Measurements from ENCODE around the gene DIDO1. TPM values are rescaled to one million over a fixed set of nuclear protein-coding genes. Genes with fewer than 3 reads are reported as not detected.
"Not testable (repeated sequence)": the region's sequence is repeated elsewhere in the genome, so short reads cannot be mapped to it uniquely, and the experiment has no call there.

The DIDO1 gene
- total and polyA plus RNA-seq, 4 experiments from 2014 or later = 24.7 to 129 (median 83.5) TPM

DNA sequence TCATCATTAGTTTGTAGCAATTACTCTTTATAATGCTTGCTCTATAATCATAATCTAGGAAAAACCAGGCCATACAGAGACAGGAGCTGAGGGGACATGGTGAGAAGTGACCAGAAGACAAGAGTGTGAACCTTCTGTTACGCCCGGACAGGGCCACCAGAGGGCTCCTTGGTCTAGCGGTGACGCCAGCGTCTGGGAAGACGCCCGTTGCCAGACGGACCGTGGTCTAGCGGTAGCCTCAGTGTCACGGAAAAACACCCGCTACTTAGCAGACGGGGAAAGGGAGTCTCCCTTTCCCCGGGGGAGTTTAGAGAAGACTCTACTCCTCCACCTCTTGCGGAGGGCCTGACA is 52.6 kb downstream of the DIDO1 start:
- H3K36me3 ChIP-seq (ENCODE audit: insufficient read depth, low read length); H3K9me3 ChIP-seq (ENCODE audit: control insufficient read depth in 1 of 2, low read length in 2 of 2); H3K9me3 Mint-ChIP-seq; H3K4me3 ChIP-seq (ENCODE audit: low read length in 2 of 2); H3K27me3 ChIP-seq (ENCODE audit: insufficient read depth, low read length); H3K36me3 Mint-ChIP-seq; H3K27me3 Mint-ChIP-seq; H3K4me1 ChIP-seq (ENCODE audit: insufficient read depth, low read length); DNase-seq; H3K27ac ChIP-seq (ENCODE audit: low read depth, low read length): not testable (repeated sequence)
- intact Hi-C loops (cut with micrococcal nuclease) = loop anchor here (1.0 kb wide), 1 partner anchor 136 kb away; no protein-coding TSS in a partner anchor
- ChIA-PET CTCF (ENCODE audit: partially characterized antibody) (interaction anchor here (0.7 to 3.3 kb wide), 2 partner anchors 135 to 138 kb away, joined by 3 to 16 read pairs; no protein-coding TSS in a partner anchor), POLR2A (ENCODE audit: partially characterized antibody) (interaction anchor here (1.0 kb wide), 1 partner anchor 48 kb away, joined by 4 read pairs; no protein-coding TSS in a partner anchor)
- peak overlapping the region in 3 of 8 donors; percentile 24 to 49 (median 38) for H3K4me3 Mint-ChIP-seq
- H3K27ac Mint-ChIP-seq = peak overlapping the region in 2 of 7 donors; percentile 53 to 57
- H3K4me1 Mint-ChIP-seq = peaks cover 9 to 27% (median 17%) of the 10 kb centered on the region in 4 donors

DNA sequence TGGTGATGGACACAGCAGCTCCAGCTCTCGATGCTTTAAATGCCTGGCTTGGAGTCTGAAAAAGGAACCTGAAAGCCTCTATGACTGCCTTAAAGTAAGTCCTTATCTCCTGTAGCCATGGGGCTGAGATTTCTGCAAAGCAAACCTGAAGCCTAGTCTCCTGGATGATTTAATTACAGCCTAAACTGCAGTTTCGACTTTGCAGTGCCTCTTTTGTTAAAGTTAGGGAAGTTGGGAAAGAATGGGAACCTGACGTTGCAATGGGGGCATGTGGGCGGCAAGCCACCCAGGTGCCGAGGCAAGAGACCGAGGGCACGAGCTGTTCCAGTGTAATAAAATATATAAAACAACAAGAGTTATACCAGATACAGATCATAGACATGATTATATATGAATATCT is 53.0 kb downstream of the DIDO1 start:
- peak overlapping the region in 2 of 8 donors; percentile 38 to 49 for H3K4me3 Mint-ChIP-seq

DNA sequence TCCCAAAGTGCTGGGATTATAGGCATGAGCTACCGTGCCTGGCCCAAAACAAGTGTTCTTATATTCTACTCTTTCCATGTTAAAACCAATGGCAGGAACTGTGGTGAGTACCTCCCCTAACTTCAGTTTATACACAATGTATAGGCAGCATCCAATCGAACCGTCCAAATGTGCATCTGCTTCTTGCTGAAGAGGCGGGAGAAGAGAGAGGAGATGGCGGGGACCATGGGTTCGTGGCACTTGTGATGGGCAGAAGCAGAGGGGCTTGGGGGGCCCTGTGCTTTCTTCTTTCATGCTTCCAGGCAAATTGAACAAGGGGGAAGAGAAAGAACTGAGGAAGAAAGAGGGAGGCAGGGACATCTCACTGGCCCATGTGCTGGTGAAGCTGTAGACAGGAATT is 53.4 kb downstream of the DIDO1 start:
- H3K27ac ChIP-seq (ENCODE audit: low read depth, low read length) = no peak overlapping the region
- H3K4me3 ChIP-seq (ENCODE audit: low read length in 2 of 2) = no peak overlapping the region
- peaks cover 5% of the 10 kb centered on the region for H3K4me1 ChIP-seq (ENCODE audit: insufficient read depth, low read length)
- intact Hi-C loops (cut with micrococcal nuclease) = loop anchor here (1.0 kb wide), 1 partner anchor 136 kb away; no protein-coding TSS in a partner anchor
- no peaks in the 10 kb centered on the region for H3K36me3 ChIP-seq (ENCODE audit: insufficient read depth, low read length)
- no peak for DNase-seq
- H3K4me3 Mint-ChIP-seq = peak overlapping the region in 1 of 8 donors; percentile 6
- H3K27me3 ChIP-seq (ENCODE audit: insufficient read depth, low read length) = no peaks in the 10 kb centered on the region
- H3K36me3 Mint-ChIP-seq = no peaks in the 10 kb centered on the region
- H3K9me3 ChIP-seq (ENCODE audit: control insufficient read depth in 1 of 2, low read length in 2 of 2) = no peaks in the 10 kb centered on the region
- ChIA-PET POLR2A (ENCODE audit: partially characterized antibody) (no interaction called here), CTCF (ENCODE audit: partially characterized antibody) (interaction anchor here (0.7 to 3.3 kb wide), 4 partner anchors 26 to 139 kb away, joined by 3 to 16 read pairs (median 4); no protein-coding TSS in a partner anchor)
- no peaks in the 10 kb centered on the region for H3K9me3 Mint-ChIP-seq
- peaks cover 0 to 3% of the 10 kb centered on the region in 2 donors for H3K27me3 Mint-ChIP-seq
- H3K4me1 Mint-ChIP-seq = peaks cover 9 to 27% (median 17%) of the 10 kb centered on the region in 4 donors
- peak overlapping the region in 1 of 7 donors; percentile 29 for H3K27ac Mint-ChIP-seq

More for the DNA sequence above, 53.0 kb downstream of the DIDO1 start:
- H3K4me1 Mint-ChIP-seq = peaks cover 9 to 27% (median 17%) of the 10 kb centered on the region in 4 donors
- H3K27ac Mint-ChIP-seq = peak overlapping the region in 2 of 7 donors; percentile 53 to 57
- ChIA-PET POLR2A (ENCODE audit: partially characterized antibody) (interaction anchor here (1.0 kb wide), 1 partner anchor 48 kb away, joined by 4 read pairs; no protein-coding TSS in a partner anchor), CTCF (ENCODE audit: partially characterized antibody) (interaction anchor here (0.7 to 3.3 kb wide), 4 partner anchors 26 to 139 kb away, joined by 3 to 16 read pairs (median 4); no protein-coding TSS in a partner anchor)
- Histone ChIP-seq H3K27me3 (ENCODE audit: insufficient read depth, low read length) (no peaks in the 10 kb centered on the region), H3K36me3 (ENCODE audit: insufficient read depth, low read length) (no peaks in the 10 kb centered on the region), H3K9me3 (ENCODE audit: control insufficient read depth in 1 of 2, low read length in 2 of 2) (no peaks in the 10 kb centered on the region), H3K4me1 (ENCODE audit: insufficient read depth, low read length) (peaks cover 5% of the 10 kb centered on the region), H3K27ac (ENCODE audit: low read depth, low read length) (no peak overlapping the region), H3K4me3 (ENCODE audit: low read length in 2 of 2) (no peak overlapping the region)
- intact Hi-C loops (cut with micrococcal nuclease) = loop anchor here (1.0 kb wide), 1 partner anchor 136 kb away; no protein-coding TSS in a partner anchor
- peaks cover 0 to 1% of the 10 kb centered on the region in 2 donors for H3K36me3 Mint-ChIP-seq
- no peaks in the 10 kb centered on the region for H3K9me3 Mint-ChIP-seq
- H3K27me3 Mint-ChIP-seq = peaks cover 0 to 3% of the 10 kb centered on the region in 2 donors
- DNase-seq = no peak

DNA sequence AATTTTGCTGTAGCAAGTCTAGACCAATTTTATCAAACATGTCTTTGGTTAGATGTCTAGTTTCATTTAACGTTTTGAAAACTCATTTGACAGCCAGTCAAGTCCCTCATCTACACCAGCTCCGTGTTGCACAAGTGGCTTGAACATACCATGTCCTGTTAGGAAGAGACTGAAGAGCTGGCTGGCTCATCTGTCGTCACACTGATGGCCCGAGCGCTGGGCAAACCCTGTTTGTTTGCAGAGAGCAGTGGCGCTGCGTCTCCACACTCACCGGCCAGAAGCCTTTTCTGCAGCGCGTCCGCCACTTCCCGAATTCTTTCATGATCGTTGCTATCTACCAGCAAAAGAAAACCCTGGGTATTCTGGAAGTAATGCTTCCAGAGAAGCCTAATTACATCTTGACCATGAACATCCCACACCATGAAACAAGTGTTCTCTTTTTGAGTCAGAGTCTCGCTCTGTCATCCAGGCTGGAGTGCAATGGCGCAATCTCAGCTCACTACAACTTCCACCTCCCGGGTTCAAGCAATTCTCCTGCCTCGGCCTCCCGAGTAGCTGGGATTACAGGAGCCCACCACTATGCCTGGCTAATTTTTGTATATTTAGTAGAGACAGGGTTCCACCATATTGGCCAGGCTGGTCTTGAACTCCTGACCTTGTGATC is 54.0 kb downstream of the DIDO1 start:
- Mint-ChIP-seq H3K9me3 (no peaks in the 10 kb centered on the region), H3K4me3 (no peak overlapping the region), H3K36me3 (no peaks in the 10 kb centered on the region), H3K27ac (peak overlapping the region in 1 of 7 donors; percentile 29), H3K4me1 (peaks cover 9 to 27% (median 17%) of the 10 kb centered on the region in 4 donors), H3K27me3 (peaks cover 0 to 3% of the 10 kb centered on the region in 2 donors)
- intact Hi-C loops (cut with micrococcal nuclease) = no loop called here
- DNase-seq = no peak
- Histone ChIP-seq H3K27me3 (ENCODE audit: insufficient read depth, low read length) (no peaks in the 10 kb centered on the region), H3K36me3 (ENCODE audit: insufficient read depth, low read length) (no peaks in the 10 kb centered on the region), H3K9me3 (ENCODE audit: control insufficient read depth in 1 of 2, low read length in 2 of 2) (no peaks in the 10 kb centered on the region), H3K27ac (ENCODE audit: low read depth, low read length) (no peak overlapping the region), H3K4me3 (ENCODE audit: low read length in 2 of 2) (no peak overlapping the region), H3K4me1 (ENCODE audit: insufficient read depth, low read length) (peaks cover 5% of the 10 kb centered on the region)
- ChIA-PET CTCF (ENCODE audit: partially characterized antibody) (interaction anchor here (1.3 to 3.3 kb wide), 3 partner anchors 27 to 136 kb away, joined by 3 to 16 read pairs (median 4); no protein-coding TSS in a partner anchor), POLR2A (ENCODE audit: partially characterized antibody) (no interaction called here)

DNA sequence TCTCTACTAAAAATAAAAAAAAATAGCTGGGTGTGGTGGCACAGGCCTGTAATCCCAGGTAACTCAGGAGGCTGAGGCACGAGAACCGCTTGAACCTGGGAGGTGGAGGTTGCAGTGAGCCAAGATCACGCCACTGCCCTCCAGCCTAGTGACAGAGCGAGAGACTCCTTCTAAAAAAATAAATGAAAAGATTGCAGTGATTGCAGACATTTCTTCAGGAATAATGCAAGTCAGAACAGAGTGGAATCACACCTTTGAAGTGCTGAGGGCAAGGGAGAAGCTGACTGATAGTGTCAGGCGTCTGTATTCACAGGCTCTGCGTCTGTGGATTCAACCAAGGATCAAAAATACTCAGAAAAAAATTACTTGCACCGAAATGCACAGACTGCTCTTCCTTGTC is 62.1 kb downstream of the DIDO1 start:
- CTCF ChIA-PET (ENCODE audit: partially characterized antibody) = no interaction called here
- POLR2A ChIA-PET (ENCODE audit: partially characterized antibody) = interaction anchor here (1.4 kb wide), 1 partner anchor 68 kb away, joined by 3 read pairs; the partner anchor contains the start of gene MRGBP
- Histone ChIP-seq H3K4me3 (ENCODE audit: low read length in 2 of 2) (no peak overlapping the region), H3K27me3 (ENCODE audit: insufficient read depth, low read length) (no peaks in the 10 kb centered on the region), H3K27ac (ENCODE audit: low read depth, low read length) (no peak overlapping the region), H3K4me1 (ENCODE audit: insufficient read depth, low read length) (peaks cover 12% of the 10 kb centered on the region), H3K36me3 (ENCODE audit: insufficient read depth, low read length) (no peaks in the 10 kb centered on the region), H3K9me3 (ENCODE audit: control insufficient read depth in 1 of 2, low read length in 2 of 2) (no peaks in the 10 kb centered on the region)
- no peak for DNase-seq
- no peaks in the 10 kb centered on the region for H3K36me3 Mint-ChIP-seq
- peaks cover 9 to 17% (median 15%) of the 10 kb centered on the region in 4 donors for H3K4me1 Mint-ChIP-seq
- peaks cover 0 to 2% of the 10 kb centered on the region in 2 donors for H3K27me3 Mint-ChIP-seq
- H3K27ac Mint-ChIP-seq = peak overlapping the region in 1 of 7 donors; percentile 21
- H3K4me3 Mint-ChIP-seq = no peak overlapping the region
- intact Hi-C loops (cut with micrococcal nuclease) = loop anchor here (5.0 kb wide), 2 partner anchors 63 to 67 kb away; partner anchors contain the start of genes DIDO1 and MRGBP
- H3K9me3 Mint-ChIP-seq = peaks cover 0 to 5% (median 0%) of the 10 kb centered on the region in 8 donors

DNA sequence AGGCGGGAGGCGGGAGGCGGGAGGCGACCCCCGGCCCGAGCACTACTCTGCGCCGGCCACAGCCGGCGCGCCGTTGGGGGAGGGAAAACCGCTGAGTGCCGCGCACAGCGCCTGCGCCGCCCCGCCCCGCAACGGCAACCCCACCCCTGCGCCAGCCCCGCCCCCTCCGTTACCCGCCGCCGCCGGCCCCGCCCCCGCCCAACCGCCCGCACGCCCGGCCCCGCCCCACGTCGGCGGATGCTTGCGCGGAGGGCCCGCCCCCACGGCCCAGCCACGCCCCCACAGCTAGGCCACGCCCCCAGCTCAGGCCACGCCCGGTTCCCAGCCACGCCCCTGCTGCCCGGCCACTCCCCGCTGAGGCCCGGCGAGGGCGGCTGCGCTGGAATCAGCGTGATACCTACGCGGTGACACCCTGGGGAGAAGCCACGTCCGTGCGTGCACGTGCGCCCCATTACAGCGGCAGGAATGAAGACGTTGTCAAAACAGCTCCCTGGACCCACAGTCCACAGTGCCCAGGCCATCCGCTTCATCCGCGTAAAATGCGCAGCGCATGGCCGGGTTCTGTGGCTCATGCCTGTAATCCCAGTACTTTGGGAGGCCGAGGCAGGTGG is 64.5 kb downstream of the DIDO1 start, which contains the start of gene TCFL5:
TCFL5 (minus strand) TSS at position 97 of the 611 bp plus-strand sequence. CDS start 152 bp downstream, outside the sequence.
- H3K4me1 ChIP-seq (ENCODE audit: insufficient read depth, low read length) = peaks cover 12% of the 10 kb centered on the region
- H3K36me3 Mint-ChIP-seq = peaks cover 8 to 12% of the 10 kb centered on the region in 2 donors
- CTCF ChIA-PET (ENCODE audit: partially characterized antibody) = interaction anchor here (0.7 kb wide), 2 partner anchors 91 to 148 kb away, joined by 4 read pairs; no protein-coding TSS in a partner anchor
- H3K4me3 ChIP-seq (ENCODE audit: low read length in 2 of 2) = no peak within 1 kb of the TSS
- POLR2A ChIA-PET (ENCODE audit: partially characterized antibody) = interaction anchor here (0.7 to 3.2 kb wide), 7 partner anchors 28 to 211 kb away, joined by 3 to 19 read pairs (median 4); partner anchors contain the start of genes GID8 and MRGBP
- peaks cover 0 to 5% (median 0%) of the 10 kb centered on the region in 8 donors for H3K9me3 Mint-ChIP-seq
- DNase-seq = peak; percentile 89 to 98 (median 92)
- no peak within 1 kb of the TSS for H3K27ac ChIP-seq (ENCODE audit: low read depth, low read length)
- H3K27ac Mint-ChIP-seq = peak within 1 kb of the TSS; percentile 76 to 93 (median 81)
- peaks cover 10 to 17% (median 15%) of the 10 kb centered on the region in 4 donors for H3K4me1 Mint-ChIP-seq
- H3K4me3 Mint-ChIP-seq = peak within 1 kb of the TSS; percentile 68 to 80 (median 74)
- H3K9me3 ChIP-seq (ENCODE audit: control insufficient read depth in 1 of 2, low read length in 2 of 2) = no peaks in the 10 kb centered on the region
- peaks cover 3% of the 10 kb centered on the region for H3K36me3 ChIP-seq (ENCODE audit: insufficient read depth, low read length)
- H3K27me3 Mint-ChIP-seq = peaks cover 0 to 2% of the 10 kb centered on the region in 2 donors
- H3K27me3 ChIP-seq (ENCODE audit: insufficient read depth, low read length) = no peaks in the 10 kb centered on the region
- intact Hi-C loops (cut with micrococcal nuclease) = loop anchor here (5.0 kb wide), 2 partner anchors 65 kb away; partner anchors contain the start of genes DIDO1 and MRGBP
